Neural progenitor cell (in vitro differentiated cells): ENCODE results near the gene AK4. TPM values are rescaled to one million over a fixed set of nuclear protein-coding genes. Genes with fewer than 3 reads are reported as not detected.

Source experiments
- DNase-seq: peaks from one replicate; pipeline ENCODE4 v3.0.0-alpha.2; 2016; ENCODE audit warnings: low spot score
- H2AFZ ChIP-seq: fragments of 200-600 bp; sonication (generic); replicated peaks from 2 replicates; pipeline ENCODE4 v1.6.1; 2016; ENCODE audit warnings: antibody characterized with exemption
- H3F3A ChIP-seq: fragments of 200-600 bp; sonication (generic); 2 replicates; pipeline ENCODE4 v1.6.1; 2016; ENCODE audit warnings: antibody characterized with exemption, low read depth
- H3K27ac ChIP-seq: fragments of 200-600 bp; sonication (generic); 2 replicates; pipeline ENCODE4 v1.5.1; 2016; ENCODE audit warnings: mild to moderate bottlenecking
- H3K27me3 ChIP-seq: fragments of 200-600 bp; sonication (generic); 2 replicates; pipeline ENCODE4 v1.6.1; 2016; ENCODE audit warnings: mild to moderate bottlenecking, moderate library complexity
- H3K36me3 ChIP-seq: fragments of 200-600 bp; sonication (generic); 2 replicates; pipeline ENCODE4 v1.5.1; 2016
- H3K4me1 ChIP-seq: fragments of 200-600 bp; sonication (generic); 2 replicates; pipeline ENCODE4 v1.6.1; 2016; ENCODE audit warnings: mixed run types
- H3K4me2 ChIP-seq: fragments of 200-600 bp; sonication (generic); 2 replicates; pipeline ENCODE4 v1.6.1; 2016
- H3K4me3 ChIP-seq: fragments of 200-600 bp; sonication (generic); 2 replicates; pipeline ENCODE4 v1.5.1; 2016
- H3K79me2 ChIP-seq: fragments of 200-600 bp; sonication (generic); 2 replicates; pipeline ENCODE4 v1.6.1; 2016; ENCODE audit warnings: low read depth
- H3K9ac ChIP-seq: fragments of 200-600 bp; sonication (generic); 2 replicates; pipeline ENCODE4 v1.6.1; 2016
- H3K9me3 ChIP-seq: fragments of 200-600 bp; sonication (generic); 2 replicates; pipeline ENCODE4 v1.5.1; 2016; ENCODE audit warnings: low read depth
- H4K20me1 ChIP-seq: fragments of 200-600 bp; sonication (generic); 2 replicates; pipeline ENCODE4 v1.6.1; 2016; ENCODE audit warnings: low read depth
- H3K27ac Mint-ChIP-seq: 3 replicates; pipeline ENCODE4 v1.8.0; 2021; ENCODE audit warnings: mixed read lengths
- H3K27me3 Mint-ChIP-seq: 2 replicates; pipeline ENCODE4 v1.8.0; 2022; ENCODE audit warnings: low read depth, mild to moderate bottlenecking, inconsistent platforms, moderate library complexity, mixed read lengths; ENCODE audit not compliant: insufficient read depth
- H3K36me3 Mint-ChIP-seq: 3 replicates; pipeline ENCODE4 v1.8.0; 2021; ENCODE audit warnings: mixed read lengths
- H3K4me1 Mint-ChIP-seq: 3 replicates; pipeline ENCODE4 v1.8.0; 2021; ENCODE audit warnings: mixed read lengths
- H3K4me3 Mint-ChIP-seq: 3 replicates; pipeline ENCODE4 v1.8.0; 2021; ENCODE audit warnings: mild to moderate bottlenecking, moderate library complexity, mixed read lengths
- H3K9me3 Mint-ChIP-seq: 3 replicates; pipeline ENCODE4 v1.8.0; 2020; ENCODE audit warnings: mixed read lengths
- EZH2 ChIP-seq: fragments of 200-600 bp; sonication (generic); IDR thresholded peaks from 2 replicates; pipeline ENCODE4 v1.6.1; 2017; ENCODE audit warnings: antibody characterized with exemption, mild to moderate bottlenecking, moderate library complexity
- EZH2phosphoT487 ChIP-seq: fragments of 200-600 bp; sonication (generic); IDR thresholded peaks from 2 replicates; pipeline ENCODE4 v1.6.1; 2017; ENCODE audit warnings: antibody characterized with exemption
- total RNA-seq: library from RNA; depleted of rRNA; stranded (reverse); fragments of >200 nt; gene quantifications from 2 replicates; pipeline ENCODE4 v1.2.3, GENCODE V29; 2015; ENCODE audit warnings: low replicate concordance
- TF ChIP-seq, protein P1 (sequence below): fragments of 200-600 bp; sonication (generic); IDR thresholded peaks from 2 replicates; pipeline ENCODE4 v1.5.1; 2017; ENCODE audit warnings: antibody characterized with exemption, mild to moderate bottlenecking

Gene AK4
- total RNA-seq, 1 donor from 2014 or later, result 31.5 TPM

DNA sequence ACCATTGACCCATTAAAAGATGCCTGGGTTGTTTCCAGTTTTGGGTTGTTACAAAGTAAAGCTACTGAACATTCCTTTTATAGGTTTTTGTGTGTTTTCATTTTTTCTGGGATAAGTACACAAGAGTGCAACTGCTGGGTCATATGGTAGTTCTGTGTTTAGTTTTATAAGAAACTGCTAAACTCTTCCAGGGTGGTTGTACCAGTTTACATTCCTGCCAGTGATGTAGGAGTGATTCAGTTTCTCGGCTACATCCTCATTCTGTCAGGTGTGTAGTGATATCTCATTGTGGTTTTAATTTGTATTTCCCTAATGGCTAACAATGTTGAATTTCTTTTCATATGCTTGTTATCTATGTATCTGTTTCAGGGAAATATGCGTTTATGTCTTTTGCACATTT lies 102.8 kb downstream of the AK4 start:
- Histone ChIP-seq H2AFZ (no peak overlapping the region), H3K4me2 (no peak overlapping the region), H3K36me3 (no peaks in the 10 kb centered on the region), H3K4me3 (no peak overlapping the region), H3K4me1 (peaks cover 9% of the 10 kb centered on the region), H3F3A (peaks cover 8% of the 10 kb centered on the region), H3K79me2 (peaks cover 4% of the 10 kb centered on the region), H3K9ac (no peak overlapping the region), H4K20me1 (no peaks in the 10 kb centered on the region), H3K9me3 (no peaks in the 10 kb centered on the region), H3K27me3 (peaks cover 10% of the 10 kb centered on the region), H3K27ac (no peak overlapping the region)
- Mint-ChIP-seq H3K36me3 (no peaks in the 10 kb centered on the region), H3K4me1 (peaks cover 10% of the 10 kb centered on the region), H3K27me3 (peaks cover 14% of the 10 kb centered on the region), H3K27ac (no peak overlapping the region), H3K4me3 (no peak overlapping the region), H3K9me3 (no peaks in the 10 kb centered on the region)
- DNase-seq, result no peak
- TF ChIP-seq EZH2, result no peak
- no peak for TF ChIP-seq EZH2phosphoT487
- TF ChIP-seq, protein P1, sequence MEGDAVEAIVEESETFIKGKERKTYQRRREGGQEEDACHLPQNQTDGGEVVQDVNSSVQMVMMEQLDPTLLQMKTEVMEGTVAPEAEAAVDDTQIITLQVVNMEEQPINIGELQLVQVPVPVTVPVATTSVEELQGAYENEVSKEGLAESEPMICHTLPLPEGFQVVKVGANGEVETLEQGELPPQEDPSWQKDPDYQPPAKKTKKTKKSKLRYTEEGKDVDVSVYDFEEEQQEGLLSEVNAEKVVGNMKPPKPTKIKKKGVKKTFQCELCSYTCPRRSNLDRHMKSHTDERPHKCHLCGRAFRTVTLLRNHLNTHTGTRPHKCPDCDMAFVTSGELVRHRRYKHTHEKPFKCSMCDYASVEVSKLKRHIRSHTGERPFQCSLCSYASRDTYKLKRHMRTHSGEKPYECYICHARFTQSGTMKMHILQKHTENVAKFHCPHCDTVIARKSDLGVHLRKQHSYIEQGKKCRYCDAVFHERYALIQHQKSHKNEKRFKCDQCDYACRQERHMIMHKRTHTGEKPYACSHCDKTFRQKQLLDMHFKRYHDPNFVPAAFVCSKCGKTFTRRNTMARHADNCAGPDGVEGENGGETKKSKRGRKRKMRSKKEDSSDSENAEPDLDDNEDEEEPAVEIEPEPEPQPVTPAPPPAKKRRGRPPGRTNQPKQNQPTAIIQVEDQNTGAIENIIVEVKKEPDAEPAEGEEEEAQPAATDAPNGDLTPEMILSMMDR, result no peak

GRCh38 chr1:65253800-65254319 lies 105.9 kb downstream of the AK4 start:
- no peak overlapping the region for H3K27ac Mint-ChIP-seq
- Histone ChIP-seq H3K9me3 (no peaks in the 10 kb centered on the region), H3K4me1 (peaks cover 19% of the 10 kb centered on the region), H2AFZ (peak overlapping the region; percentile 98), H3K4me3 (peak overlapping the region; percentile 85), H3K36me3 (no peaks in the 10 kb centered on the region), H4K20me1 (peaks cover 3% of the 10 kb centered on the region), H3K4me2 (peak overlapping the region; percentile 88), H3K27ac (no peak overlapping the region), H3K27me3 (peaks cover 13% of the 10 kb centered on the region), H3F3A (peaks cover 8% of the 10 kb centered on the region), H3K9ac (no peak overlapping the region), H3K79me2 (peaks cover 21% of the 10 kb centered on the region)
- no peaks in the 10 kb centered on the region for H3K36me3 Mint-ChIP-seq
- H3K4me3 Mint-ChIP-seq, result peak overlapping the region; percentile 90
- TF ChIP-seq EZH2 (no peak), EZH2phosphoT487 (no peak)
- TF ChIP-seq, protein P1, result no peak
- DNase-seq, result no peak
- H3K9me3 Mint-ChIP-seq, result no peaks in the 10 kb centered on the region
- peaks cover 9% of the 10 kb centered on the region for H3K27me3 Mint-ChIP-seq
- peaks cover 11% of the 10 kb centered on the region for H3K4me1 Mint-ChIP-seq

DNA sequence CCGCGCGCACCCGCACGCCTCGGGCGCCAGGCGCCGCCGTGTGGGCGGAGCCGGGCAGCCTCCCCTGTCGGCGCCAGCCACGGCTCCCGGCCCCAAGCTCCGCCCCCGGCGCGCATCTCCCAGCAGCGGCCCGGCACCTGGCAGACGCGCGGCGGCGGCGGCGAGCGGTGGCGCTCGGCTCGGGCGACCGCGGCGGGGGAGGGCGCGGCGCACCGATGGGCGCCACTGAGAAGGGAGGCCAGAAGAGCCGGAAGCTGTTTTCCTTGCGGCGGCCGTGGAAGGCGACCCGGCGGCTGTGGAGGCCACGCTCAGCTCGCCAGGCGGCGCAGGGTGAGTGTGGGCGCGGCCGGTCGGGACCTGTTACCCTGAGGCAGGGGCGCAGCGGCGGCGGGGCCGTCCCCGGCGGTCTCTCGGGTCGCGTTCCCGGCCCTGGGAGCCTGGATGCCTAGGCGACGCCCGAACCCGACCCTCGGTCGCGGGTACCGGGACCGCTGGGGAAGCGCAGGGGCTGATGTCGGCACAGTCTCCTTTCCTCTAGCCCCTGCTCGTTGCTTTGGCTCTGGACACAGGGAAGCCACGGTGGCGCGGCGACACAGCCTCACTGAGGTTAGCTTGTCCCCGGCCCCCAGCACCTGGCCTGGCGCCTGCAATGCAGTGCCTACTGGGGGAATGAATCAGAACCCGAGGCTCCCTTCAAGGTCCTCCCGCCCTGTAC lies 106.5 kb downstream of the AK4 start:
- no peaks in the 10 kb centered on the region for H3K36me3 Mint-ChIP-seq
- no peak overlapping the region for H3K27ac Mint-ChIP-seq
- H3K27me3 Mint-ChIP-seq, result peaks cover 11% of the 10 kb centered on the region
- H3K9ac ChIP-seq, result no peak overlapping the region
- H3K79me2 ChIP-seq, result peaks cover 21% of the 10 kb centered on the region
- peaks cover 11% of the 10 kb centered on the region for H3K4me1 Mint-ChIP-seq
- peak overlapping the region; percentile 98 for H2AFZ ChIP-seq
- no peaks in the 10 kb centered on the region for H3K9me3 ChIP-seq
- H3K27ac ChIP-seq, result no peak overlapping the region
- H3K4me2 ChIP-seq, result peak overlapping the region; percentile 88
- peak overlapping the region; percentile 85 for H3K4me3 ChIP-seq
- H4K20me1 ChIP-seq, result peaks cover 3% of the 10 kb centered on the region
- DNase-seq, result peak; percentile 95
- H3K4me1 ChIP-seq, result peaks cover 19% of the 10 kb centered on the region
- H3K4me3 Mint-ChIP-seq, result peak overlapping the region; percentile 94
- peaks cover 13% of the 10 kb centered on the region for H3K27me3 ChIP-seq
- no peaks in the 10 kb centered on the region for H3K9me3 Mint-ChIP-seq
- no peaks in the 10 kb centered on the region for H3K36me3 ChIP-seq
- H3F3A ChIP-seq, result peaks cover 8% of the 10 kb centered on the region
- TF ChIP-seq EZH2 (peak; percentile 51), EZH2phosphoT487 (no peak)
- TF ChIP-seq, protein P1, result peak; percentile 26
